Body of pancreas (tissue), 4 donors: ENCODE measurements around the gene TMPRSS2. TPM values are rescaled to one million over a fixed set of nuclear protein-coding genes. Genes with fewer than 3 reads are reported as not detected.

Source experiments
- ATAC-seq: fragments of 150-250 bp; one replicate; pipeline ENCODE4 v1.9.1; 2016
- DNase-seq, 4 donors: peaks; one replicate each; pipeline ENCODE4 v3.0.0-alpha.2; 2019
- H3K27ac ChIP-seq, 4 donors: fragments of 200-600 bp; sonication (generic); 1 replicate in 3 of 4; 2 replicates in 1 of 4; pipeline versions ENCODE4 v1.5.1 to v1.6.1; 2016 to 2019; ENCODE audit warnings: mild to moderate bottlenecking in 1 of 4, mixed read lengths in 1 of 4, moderate library complexity in 1 of 4
- H3K27me3 ChIP-seq, 2 donors: fragments of 200-600 bp; sonication (generic); one replicate each; pipeline ENCODE4 v1.6.0; 2016; ENCODE audit warnings: mild to moderate bottlenecking in 1 of 2
- H3K36me3 ChIP-seq, 2 donors: fragments of 200-600 bp; sonication (generic); replicated peaks in 1 of 2; 2 replicates each; pipeline ENCODE4 v1.5.1; 2016; ENCODE audit warnings: low read depth in 2 of 2; ENCODE audit not compliant: insufficient read depth in 1 of 2
- H3K4me1 ChIP-seq: fragments of 200-600 bp; sonication (generic); one replicate; pipeline ENCODE4 v1.6.0; 2016
- H3K4me3 ChIP-seq, 2 donors: fragments of 200-600 bp; sonication (generic); 1 replicate in 1 of 2; 2 replicates in 1 of 2; pipeline ENCODE4 v1.5.1; 2016 to 2019
- H3K9me3 ChIP-seq, 3 donors: fragments of 200-600 bp; sonication (generic); 1 replicate in 2 of 3; 2 replicates in 1 of 3; pipeline ENCODE4 v1.5.1; 2016
- CTCF ChIP-seq, 7 experiments: fragments of 450-650 bp in 4 of 7; fragments of 200-600 bp in 3 of 7; sonication (generic) in 3 of 7; IDR thresholded peaks; one replicate each; pipeline ENCODE4 v1.5.1; 2016 to 2019; ENCODE audit warnings: antibody characterized with exemption in 7 of 7
- POLR2A ChIP-seq, 3 donors: fragments of 450-650 bp; IDR thresholded peaks; one replicate each; pipeline ENCODE4 v1.6.1; 2016; ENCODE audit warnings: antibody characterized with exemption in 3 of 3, mild to moderate bottlenecking in 2 of 3
- WGBS, 2 donors: methylation state at CpG; one replicate each; pipeline ENCODE4 v1.1.5; 2017; 5-methylcytosine and 5-hydroxymethylcytosine counted together
- intact Hi-C: fragments of 100-400 bp; cut with DNase I; formaldehyde crosslinking; loops from one replicate; pipeline ENCODE4 v1.15.1; 2023
- total RNA-seq, 2 donors: library from RNA; depleted of rRNA; stranded (reverse); fragments of >200 nt; gene quantifications; one replicate each; pipeline ENCODE4 v1.1.0, GENCODE V29; 2016

The TMPRSS2 gene
- total RNA-seq, 2 donors from 2014 or later, result 45.7 to 60.3 TPM

- ATAC-seq (peak; percentile 9), DNase-seq (no peak)
- Histone ChIP-seq H3K4me1 (peaks cover 52% of the 10 kb centered on the region), H3K27ac (peak overlapping the region; percentile 52 to 78 (median 61)), H3K36me3 (peaks cover under 1 to 13% of the 10 kb centered on the region in 2 donors), H3K9me3 (no peaks in the 10 kb centered on the region), H3K27me3 (no peaks in the 10 kb centered on the region), H3K4me3 (no peak overlapping the region)
- intact Hi-C loops, result no loop called here
- 41 to 46% methylated on average over 9 to 11 of the region's 11 CpGs for WGBS, 2 donors
- TF ChIP-seq POLR2A (IDR thresholded peaks at IDR 0.05) (no peak), CTCF (IDR thresholded peaks at IDR 0.05) (no peak)
Observed at GRCh38 chr21:41478319-41479177, 29.4 kb downstream of the TMPRSS2 start.

- DNase-seq (peak; percentile 63 to 83 (median 81)), ATAC-seq (peak; percentile 57)
- intact Hi-C loops, result no loop called here
- H3K9me3 ChIP-seq, result no peaks in the 10 kb centered on the region
- WGBS, 2 donors, result 16 to 31% methylated on average over 9 to 15 of the region's 15 CpGs
- peak overlapping the region; percentile 52 to 78 (median 61) for H3K27ac ChIP-seq
- no peaks in the 10 kb centered on the region for H3K27me3 ChIP-seq
- TF ChIP-seq POLR2A (IDR thresholded peaks at IDR 0.05), result no peak
- no peak overlapping the region for H3K4me3 ChIP-seq
- H3K4me1 ChIP-seq, result peaks cover 48% of the 10 kb centered on the region
- peaks cover 8 to 20% of the 10 kb centered on the region in 2 donors for H3K36me3 ChIP-seq
Observed at GRCh38 chr21:41477641-41478318, 30.2 kb downstream of the TMPRSS2 start.

GRCh38 chr21:41475714-41476420 lies 32.1 kb downstream of the TMPRSS2 start:
- intact Hi-C loops, result no loop called here
- Histone ChIP-seq H3K36me3 (peaks cover 23 to 33% of the 10 kb centered on the region in 2 donors), H3K27ac (no peak overlapping the region), H3K9me3 (no peaks in the 10 kb centered on the region), H3K4me3 (no peak overlapping the region), H3K4me1 (peaks cover 39% of the 10 kb centered on the region), H3K27me3 (no peaks in the 10 kb centered on the region)
- ATAC-seq (no peak), DNase-seq (no peak)
- TF ChIP-seq CTCF (IDR thresholded peaks at IDR 0.05) (peak in 1 of 7 experiments; percentile 10), POLR2A (IDR thresholded peaks at IDR 0.05) (no peak)
- 78 to 80% methylated on average over 3 to 11 of the region's 15 CpGs for WGBS, 2 donors

DNA sequence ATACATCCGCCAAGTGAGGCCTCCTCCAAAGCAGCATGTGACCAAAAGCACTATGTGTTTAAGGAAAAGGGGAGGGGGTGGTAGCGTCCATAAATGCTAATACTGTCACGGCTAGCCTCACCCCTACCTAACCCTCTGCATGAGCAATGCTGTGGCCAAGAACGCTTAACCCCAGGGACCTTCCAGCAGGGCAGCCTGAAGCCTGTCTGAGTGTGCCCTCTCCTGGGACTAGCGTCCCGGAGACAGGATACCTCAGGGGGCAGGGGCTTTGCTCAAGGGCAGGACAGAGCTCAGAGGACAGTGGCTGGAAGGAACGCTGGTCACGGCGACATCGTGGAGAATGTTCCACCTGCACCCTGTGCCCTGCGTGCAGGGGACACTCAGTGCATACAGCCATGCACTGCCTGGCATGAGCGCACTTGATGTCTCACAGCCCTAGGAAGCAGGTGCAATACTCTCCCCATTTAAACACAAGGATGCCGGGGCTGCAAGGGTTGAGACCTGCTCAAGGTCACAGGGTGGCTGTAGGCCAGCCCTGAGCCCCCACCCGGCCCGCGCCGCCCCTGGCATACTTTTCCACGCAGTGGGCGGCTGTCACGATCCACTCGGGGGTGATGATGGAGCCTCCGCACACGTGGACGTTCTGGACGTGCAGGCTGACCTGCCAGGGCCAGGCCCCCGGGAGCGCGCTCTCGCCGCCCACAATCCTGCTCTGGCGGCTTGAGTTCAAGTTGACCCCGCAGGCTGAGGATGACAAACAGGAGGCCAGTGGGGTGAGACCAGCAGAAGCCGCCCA lies 35.0 kb downstream of the TMPRSS2 start:
- H3K36me3 ChIP-seq, result peaks cover 33 to 46% of the 10 kb centered on the region in 2 donors
- intact Hi-C loops, result no loop called here

More for the DNA sequence above, 35.0 kb downstream of the TMPRSS2 start:
- no peaks in the 10 kb centered on the region for H3K9me3 ChIP-seq
- peaks cover 10% of the 10 kb centered on the region for H3K4me1 ChIP-seq
- TF ChIP-seq POLR2A (IDR thresholded peaks at IDR 0.05) (no peak), CTCF (IDR thresholded peaks at IDR 0.05) (no peak)
- no peak overlapping the region for H3K27ac ChIP-seq
- peak in 1 of 4 donors; percentile 13 for DNase-seq
- WGBS, 2 donors, result 72% methylated on average over 10 to 32 of the region's 33 CpGs
- H3K4me3 ChIP-seq, result no peak overlapping the region
- no peak for ATAC-seq
- H3K27me3 ChIP-seq, result no peaks in the 10 kb centered on the region
